ENCODE results near the gene MVB12B. TPM values are rescaled to one million over a fixed set of nuclear protein-coding genes. Genes with fewer than 3 reads are reported as not detected.

Gene MVB12B
- total RNA-seq, 1 donor, result 5.4 TPM

GRCh38 chr9:126399251-126399650, 72.6 kb downstream of the MVB12B start:
- no peak for DNase-seq (ENCODE audit: insufficient read length, low spot score, missing footprints)

GRCh38 chr9:126399789-126400188, 73.2 kb downstream of the MVB12B start:
- H3K36me3 ChIP-seq (ENCODE audit: insufficient read depth, low read length), result peaks cover 10% of the 10 kb centered on the region
- H3K27me3 ChIP-seq (ENCODE audit: insufficient read depth, low read length), result no peaks in the 10 kb centered on the region
- H3K79me2 ChIP-seq (ENCODE audit: insufficient read depth, low read length), result no peaks in the 10 kb centered on the region
- no peaks in the 10 kb centered on the region for H4K20me1 ChIP-seq (ENCODE audit: insufficient read depth, low read length)
- no peak overlapping the region for H2AFZ ChIP-seq (ENCODE audit: low read length)
- TF ChIP-seq, protein P1, sequence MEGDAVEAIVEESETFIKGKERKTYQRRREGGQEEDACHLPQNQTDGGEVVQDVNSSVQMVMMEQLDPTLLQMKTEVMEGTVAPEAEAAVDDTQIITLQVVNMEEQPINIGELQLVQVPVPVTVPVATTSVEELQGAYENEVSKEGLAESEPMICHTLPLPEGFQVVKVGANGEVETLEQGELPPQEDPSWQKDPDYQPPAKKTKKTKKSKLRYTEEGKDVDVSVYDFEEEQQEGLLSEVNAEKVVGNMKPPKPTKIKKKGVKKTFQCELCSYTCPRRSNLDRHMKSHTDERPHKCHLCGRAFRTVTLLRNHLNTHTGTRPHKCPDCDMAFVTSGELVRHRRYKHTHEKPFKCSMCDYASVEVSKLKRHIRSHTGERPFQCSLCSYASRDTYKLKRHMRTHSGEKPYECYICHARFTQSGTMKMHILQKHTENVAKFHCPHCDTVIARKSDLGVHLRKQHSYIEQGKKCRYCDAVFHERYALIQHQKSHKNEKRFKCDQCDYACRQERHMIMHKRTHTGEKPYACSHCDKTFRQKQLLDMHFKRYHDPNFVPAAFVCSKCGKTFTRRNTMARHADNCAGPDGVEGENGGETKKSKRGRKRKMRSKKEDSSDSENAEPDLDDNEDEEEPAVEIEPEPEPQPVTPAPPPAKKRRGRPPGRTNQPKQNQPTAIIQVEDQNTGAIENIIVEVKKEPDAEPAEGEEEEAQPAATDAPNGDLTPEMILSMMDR (IDR thresholded peaks at IDR 0.05; ENCODE audit: extremely low read depth, low read depth, low read length), result no peak
- no peaks in the 10 kb centered on the region for H3K9me3 ChIP-seq (ENCODE audit: low read depth, low read length)
- H3K4me3 ChIP-seq (ENCODE audit: insufficient read depth, low read length), result no peak overlapping the region
- DNase-seq (ENCODE audit: insufficient read length, low spot score, missing footprints), result no peak
- peaks cover 16% of the 10 kb centered on the region for H3K4me1 ChIP-seq (ENCODE audit: insufficient read depth, low read length)
- no peak overlapping the region for H3K27ac ChIP-seq (ENCODE audit: low read depth, low read length)
- no peak overlapping the region for H3K4me2 ChIP-seq (ENCODE audit: insufficient read depth, low read length)

More at GRCh38 chr9:126399251-126399650, 72.6 kb downstream of the MVB12B start:
- Histone ChIP-seq H4K20me1 (ENCODE audit: insufficient read depth, low read length) (no peaks in the 10 kb centered on the region), H3K4me1 (ENCODE audit: insufficient read depth, low read length) (peaks cover 16% of the 10 kb centered on the region), H3K27me3 (ENCODE audit: insufficient read depth, low read length) (no peaks in the 10 kb centered on the region), H3K36me3 (ENCODE audit: insufficient read depth, low read length) (peaks cover 10% of the 10 kb centered on the region), H3K9me3 (ENCODE audit: low read depth, low read length) (no peaks in the 10 kb centered on the region), H2AFZ (ENCODE audit: low read length) (no peak overlapping the region), H3K79me2 (ENCODE audit: insufficient read depth, low read length) (no peaks in the 10 kb centered on the region), H3K27ac (ENCODE audit: low read depth, low read length) (no peak overlapping the region), H3K4me2 (ENCODE audit: insufficient read depth, low read length) (no peak overlapping the region), H3K4me3 (ENCODE audit: insufficient read depth, low read length) (no peak overlapping the region)
- TF ChIP-seq, protein P1 (IDR thresholded peaks at IDR 0.05; ENCODE audit: extremely low read depth, low read depth, low read length), result no peak

DNA sequence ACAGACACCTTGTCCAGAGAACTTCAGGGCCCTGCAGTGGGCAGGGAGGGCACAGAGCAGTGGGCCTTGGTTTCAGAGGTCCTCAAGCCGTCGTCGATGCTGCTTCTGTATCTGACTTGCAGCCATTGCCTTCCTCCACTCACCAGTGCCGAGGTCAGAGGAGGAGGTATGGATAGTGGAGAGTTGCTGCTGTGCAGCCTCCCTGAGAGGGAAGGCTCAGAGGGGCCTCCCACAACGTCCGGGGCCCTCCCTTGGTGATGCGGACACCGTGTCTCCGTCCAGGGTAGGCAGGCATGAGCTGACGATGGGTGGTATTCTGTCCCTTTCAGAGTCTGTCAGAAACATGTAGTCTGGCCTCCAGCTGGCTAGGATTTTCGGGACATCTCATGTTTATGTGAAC, 73.9 kb downstream of the MVB12B start:
- peaks cover 12% of the 10 kb centered on the region for H3K4me1 ChIP-seq (ENCODE audit: insufficient read depth, low read length)
- H4K20me1 ChIP-seq (ENCODE audit: insufficient read depth, low read length), result no peaks in the 10 kb centered on the region
- no peak overlapping the region for H3K4me3 ChIP-seq (ENCODE audit: insufficient read depth, low read length)
- H2AFZ ChIP-seq (ENCODE audit: low read length), result no peak overlapping the region
- H3K9me3 ChIP-seq (ENCODE audit: low read depth, low read length), result no peaks in the 10 kb centered on the region
- TF ChIP-seq, protein P1 (IDR thresholded peaks at IDR 0.05; ENCODE audit: extremely low read depth, low read depth, low read length), result no peak
- peaks cover 10% of the 10 kb centered on the region for H3K36me3 ChIP-seq (ENCODE audit: insufficient read depth, low read length)
- no peaks in the 10 kb centered on the region for H3K27me3 ChIP-seq (ENCODE audit: insufficient read depth, low read length)
- H3K79me2 ChIP-seq (ENCODE audit: insufficient read depth, low read length), result no peaks in the 10 kb centered on the region
- no peak overlapping the region for H3K4me2 ChIP-seq (ENCODE audit: insufficient read depth, low read length)
- DNase-seq (ENCODE audit: insufficient read length, low spot score, missing footprints), result no peak
- H3K27ac ChIP-seq (ENCODE audit: low read depth, low read length), result no peak overlapping the region

DNA sequence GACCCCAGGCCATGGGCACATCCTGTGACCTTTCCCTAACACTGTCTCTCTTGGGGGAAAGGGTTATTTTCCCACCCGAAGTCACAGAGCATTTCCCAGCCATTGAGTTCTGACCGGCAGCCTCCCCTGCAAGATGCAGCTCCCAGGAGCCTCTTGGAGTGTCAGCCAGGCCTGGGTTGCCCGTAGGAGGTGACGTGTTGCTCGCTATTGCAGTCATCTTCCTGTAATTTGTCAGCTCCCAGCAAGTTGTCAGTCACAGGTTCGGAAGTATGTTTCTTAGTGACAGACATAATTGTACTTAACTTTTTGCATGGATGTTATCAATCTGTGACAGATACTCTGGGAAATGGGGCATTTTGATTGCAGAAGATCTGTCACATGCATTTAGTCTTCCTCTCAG, 74.5 kb downstream of the MVB12B start:
- no peak overlapping the region for H3K27ac ChIP-seq (ENCODE audit: low read depth, low read length)
- H3K27me3 ChIP-seq (ENCODE audit: insufficient read depth, low read length), result no peaks in the 10 kb centered on the region
- H2AFZ ChIP-seq (ENCODE audit: low read length), result no peak overlapping the region
- peaks cover 12% of the 10 kb centered on the region for H3K4me1 ChIP-seq (ENCODE audit: insufficient read depth, low read length)
- TF ChIP-seq, protein P1 (IDR thresholded peaks at IDR 0.05; ENCODE audit: extremely low read depth, low read depth, low read length), result no peak
- no peaks in the 10 kb centered on the region for H4K20me1 ChIP-seq (ENCODE audit: insufficient read depth, low read length)
- H3K9me3 ChIP-seq (ENCODE audit: low read depth, low read length), result no peaks in the 10 kb centered on the region
- no peak for DNase-seq (ENCODE audit: insufficient read length, low spot score, missing footprints)
- H3K79me2 ChIP-seq (ENCODE audit: insufficient read depth, low read length), result no peaks in the 10 kb centered on the region
- H3K4me2 ChIP-seq (ENCODE audit: insufficient read depth, low read length), result no peak overlapping the region
- no peak overlapping the region for H3K4me3 ChIP-seq (ENCODE audit: insufficient read depth, low read length)
- peaks cover 10% of the 10 kb centered on the region for H3K36me3 ChIP-seq (ENCODE audit: insufficient read depth, low read length)
